Measurements from ENCODE around the gene VSTM4.

DNA sequence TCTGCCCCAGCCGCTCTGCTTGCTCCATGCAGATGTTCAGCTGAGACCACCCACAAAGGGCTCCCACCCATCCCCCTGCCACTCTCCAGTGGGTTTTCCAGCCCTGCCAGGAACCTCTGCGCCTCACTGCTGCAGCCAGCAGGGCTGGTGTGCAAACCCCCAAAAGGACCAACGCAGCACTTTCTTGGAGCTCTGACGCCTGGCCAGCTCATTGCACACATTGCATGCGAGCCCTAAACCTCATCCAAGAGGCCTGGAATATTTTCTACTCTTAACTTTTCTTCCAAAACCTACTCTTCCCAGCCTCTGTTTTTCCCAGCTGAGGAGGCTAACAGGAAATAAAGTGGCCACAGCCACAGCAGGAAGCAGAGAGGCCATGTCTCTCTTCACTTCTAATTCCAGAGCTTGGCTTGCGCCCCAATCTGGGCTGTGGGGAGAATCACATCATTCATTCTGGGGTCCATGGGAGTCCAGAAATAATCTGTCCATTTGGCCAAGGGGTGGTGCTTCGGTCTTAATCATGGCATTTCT lies 23.1 kb upstream of the VSTM4 start:
- TF ChIP-seq POLR2A (IDR thresholded peaks at IDR 0.05): no peak
- TF ChIP-seq, protein P1, sequence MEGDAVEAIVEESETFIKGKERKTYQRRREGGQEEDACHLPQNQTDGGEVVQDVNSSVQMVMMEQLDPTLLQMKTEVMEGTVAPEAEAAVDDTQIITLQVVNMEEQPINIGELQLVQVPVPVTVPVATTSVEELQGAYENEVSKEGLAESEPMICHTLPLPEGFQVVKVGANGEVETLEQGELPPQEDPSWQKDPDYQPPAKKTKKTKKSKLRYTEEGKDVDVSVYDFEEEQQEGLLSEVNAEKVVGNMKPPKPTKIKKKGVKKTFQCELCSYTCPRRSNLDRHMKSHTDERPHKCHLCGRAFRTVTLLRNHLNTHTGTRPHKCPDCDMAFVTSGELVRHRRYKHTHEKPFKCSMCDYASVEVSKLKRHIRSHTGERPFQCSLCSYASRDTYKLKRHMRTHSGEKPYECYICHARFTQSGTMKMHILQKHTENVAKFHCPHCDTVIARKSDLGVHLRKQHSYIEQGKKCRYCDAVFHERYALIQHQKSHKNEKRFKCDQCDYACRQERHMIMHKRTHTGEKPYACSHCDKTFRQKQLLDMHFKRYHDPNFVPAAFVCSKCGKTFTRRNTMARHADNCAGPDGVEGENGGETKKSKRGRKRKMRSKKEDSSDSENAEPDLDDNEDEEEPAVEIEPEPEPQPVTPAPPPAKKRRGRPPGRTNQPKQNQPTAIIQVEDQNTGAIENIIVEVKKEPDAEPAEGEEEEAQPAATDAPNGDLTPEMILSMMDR (IDR thresholded peaks at IDR 0.05): no peak
